Thoracic aorta (tissue), 2 donors: ENCODE results near the gene CACNA2D3. TPM values are rescaled to one million over a fixed set of nuclear protein-coding genes. Genes with fewer than 3 reads are reported as not detected.

ENCODE experiments used
- ATAC-seq: fragments of 150-250 bp; one replicate; pipeline ENCODE4 v1.8.0; 2017; ENCODE audit warnings: low read depth; ENCODE audit not compliant: insufficient number of reproducible peaks, low FRiP score
- DNase-seq: peaks from one replicate; pipeline ENCODE4 v3.0.0-alpha.2; 2020; ENCODE audit warnings: low spot score
- H3K27ac ChIP-seq, 2 donors: fragments of 200-600 bp; sonication (generic); 1 replicate in 1 of 2; 2 replicates in 1 of 2; pipeline ENCODE4 v1.5.1; 2016; ENCODE audit warnings: mild to moderate bottlenecking in 2 of 2, moderate library complexity in 2 of 2
- H3K27me3 ChIP-seq: fragments of 200-600 bp; sonication (generic); replicated peaks from 2 replicates; pipeline ENCODE4 v1.6.0; 2016; ENCODE audit warnings: mild to moderate bottlenecking; ENCODE audit not compliant: insufficient read depth
- H3K36me3 ChIP-seq: fragments of 200-600 bp; sonication (generic); one replicate; pipeline ENCODE4 v1.5.1; 2016
- H3K4me1 ChIP-seq, 2 donors: fragments of 200-600 bp; sonication (generic); 1 replicate in 1 of 2; 2 replicates in 1 of 2; pipeline versions ENCODE4 v1.5.1 to v1.6.0; 2016; ENCODE audit warnings: low read depth in 2 of 2, mild to moderate bottlenecking in 1 of 2; ENCODE audit not compliant: control insufficient read depth in 1 of 2
- H3K4me3 ChIP-seq: fragments of 200-600 bp; sonication (generic); 2 replicates; pipeline ENCODE4 v1.5.1; 2016; ENCODE audit warnings: mild to moderate bottlenecking
- H3K9me3 ChIP-seq: fragments of 200-600 bp; sonication (generic); 2 replicates; pipeline ENCODE4 v1.5.1; 2016
- total RNA-seq, 2 donors: library from RNA; depleted of rRNA; stranded (reverse); fragments of >200 nt; gene quantifications; one replicate each; pipeline versions ENCODE4 v1.1.0 to v1.2.3, GENCODE V29; 2016
- TF ChIP-seq, protein P1 (sequence below): fragments of 200-600 bp; sonication (generic); IDR thresholded peaks from one replicate; pipeline ENCODE4 v1.5.1; 2019; ENCODE audit warnings: antibody characterized with exemption

The CACNA2D3 gene
- total RNA-seq, 2 donors from 2014 or later = 3.2 to 4.0 TPM

DNA sequence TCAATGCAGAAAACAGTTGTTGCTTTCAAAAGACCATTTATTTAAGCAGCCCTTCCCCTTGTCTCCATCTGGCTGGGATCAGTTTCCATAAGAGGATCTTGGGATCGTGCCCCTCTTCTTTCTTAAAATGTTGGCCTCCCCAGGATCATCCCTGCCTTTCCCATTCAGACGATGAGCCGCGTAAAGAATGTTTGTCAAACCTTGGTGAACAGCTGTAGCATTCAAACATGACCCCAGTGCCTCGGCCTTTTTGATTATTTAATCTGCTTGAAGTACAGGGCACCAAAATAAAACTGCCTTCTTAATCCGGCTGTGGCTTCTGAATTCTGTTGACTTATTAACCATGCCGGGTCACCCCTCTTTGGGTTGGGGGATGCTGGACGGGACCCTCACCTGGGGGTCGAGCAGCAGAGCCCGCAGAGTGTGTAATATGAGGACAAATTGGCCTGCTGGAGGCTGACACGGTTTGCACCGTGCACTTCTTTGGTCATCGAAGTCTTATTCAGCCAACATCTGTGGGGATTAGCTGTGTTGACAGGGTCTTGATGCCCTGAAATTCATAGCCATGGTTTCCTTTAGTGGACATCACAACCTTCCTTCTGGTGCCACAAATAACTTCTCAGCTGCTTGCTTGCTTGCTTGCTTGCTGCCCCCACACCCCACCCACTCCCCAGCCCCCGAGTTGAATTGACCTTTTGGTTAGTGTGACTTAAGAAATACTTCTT is 805.9 kb downstream of the CACNA2D3 start, which contains the start of gene LRTM1:
LRTM1 (minus strand) TSS at position 14 of the 725 bp plus-strand sequence. CDS start 148 bp downstream, outside the sequence.
- no peaks in the 10 kb centered on the region for H3K27me3 ChIP-seq
- no peaks in the 10 kb centered on the region for H3K36me3 ChIP-seq
- no peak within 1 kb of the TSS for H3K27ac ChIP-seq
- TF ChIP-seq, protein P1, sequence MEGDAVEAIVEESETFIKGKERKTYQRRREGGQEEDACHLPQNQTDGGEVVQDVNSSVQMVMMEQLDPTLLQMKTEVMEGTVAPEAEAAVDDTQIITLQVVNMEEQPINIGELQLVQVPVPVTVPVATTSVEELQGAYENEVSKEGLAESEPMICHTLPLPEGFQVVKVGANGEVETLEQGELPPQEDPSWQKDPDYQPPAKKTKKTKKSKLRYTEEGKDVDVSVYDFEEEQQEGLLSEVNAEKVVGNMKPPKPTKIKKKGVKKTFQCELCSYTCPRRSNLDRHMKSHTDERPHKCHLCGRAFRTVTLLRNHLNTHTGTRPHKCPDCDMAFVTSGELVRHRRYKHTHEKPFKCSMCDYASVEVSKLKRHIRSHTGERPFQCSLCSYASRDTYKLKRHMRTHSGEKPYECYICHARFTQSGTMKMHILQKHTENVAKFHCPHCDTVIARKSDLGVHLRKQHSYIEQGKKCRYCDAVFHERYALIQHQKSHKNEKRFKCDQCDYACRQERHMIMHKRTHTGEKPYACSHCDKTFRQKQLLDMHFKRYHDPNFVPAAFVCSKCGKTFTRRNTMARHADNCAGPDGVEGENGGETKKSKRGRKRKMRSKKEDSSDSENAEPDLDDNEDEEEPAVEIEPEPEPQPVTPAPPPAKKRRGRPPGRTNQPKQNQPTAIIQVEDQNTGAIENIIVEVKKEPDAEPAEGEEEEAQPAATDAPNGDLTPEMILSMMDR = no peak
- H3K9me3 ChIP-seq = no peaks in the 10 kb centered on the region
- no peak for ATAC-seq
- no peaks in the 10 kb centered on the region for H3K4me1 ChIP-seq
- no peak for DNase-seq
- no peak within 1 kb of the TSS for H3K4me3 ChIP-seq

DNA sequence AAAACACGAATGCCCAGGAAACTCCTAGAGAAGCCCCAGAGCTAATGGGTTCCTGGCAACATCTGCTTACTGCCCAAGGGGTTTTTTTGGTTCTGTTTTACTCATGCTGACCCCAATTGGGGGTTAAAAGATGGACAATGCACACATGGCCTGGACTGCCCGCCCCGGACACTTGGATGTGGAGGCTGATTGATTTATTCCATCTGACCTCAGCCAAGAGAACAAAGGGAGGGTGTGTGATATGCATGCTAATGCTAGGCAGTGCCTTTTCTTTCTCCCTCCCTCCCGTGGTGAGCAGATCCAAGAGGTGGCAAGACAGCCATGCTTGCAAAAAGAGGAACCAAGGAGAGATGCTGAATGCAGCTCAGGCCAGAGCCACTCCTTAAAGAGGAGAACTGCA is 808.8 kb downstream of the CACNA2D3 start:
- Histone ChIP-seq H3K27me3 (no peaks in the 10 kb centered on the region), H3K36me3 (no peaks in the 10 kb centered on the region), H3K9me3 (no peaks in the 10 kb centered on the region), H3K4me1 (no peaks in the 10 kb centered on the region), H3K4me3 (no peak overlapping the region), H3K27ac (no peak overlapping the region)
- ATAC-seq (no peak), DNase-seq (no peak)
- TF ChIP-seq, protein P1 = no peak

DNA sequence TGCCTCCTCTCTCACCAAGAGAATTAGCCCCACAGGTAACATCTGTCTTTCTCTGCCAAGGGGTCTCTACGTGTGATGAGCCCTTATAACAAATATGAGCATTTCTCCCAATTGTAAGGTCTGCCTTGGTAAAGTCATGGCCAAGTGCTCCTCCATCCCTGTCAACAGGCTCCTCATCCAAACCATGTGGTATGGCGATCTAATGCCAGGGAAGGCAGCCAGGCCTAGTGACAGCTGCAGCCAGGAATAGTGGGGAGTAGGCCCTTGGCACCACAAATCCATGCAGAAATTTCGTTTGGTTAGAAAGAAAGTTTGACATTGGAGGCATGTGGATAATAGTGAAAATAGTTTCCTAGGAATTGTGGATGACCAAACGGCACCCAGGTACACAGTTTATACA is 810.3 kb downstream of the CACNA2D3 start:
- H3K27ac ChIP-seq = no peak overlapping the region
- H3K27me3 ChIP-seq = no peaks in the 10 kb centered on the region
- H3K4me3 ChIP-seq = no peak overlapping the region
- H3K36me3 ChIP-seq = no peaks in the 10 kb centered on the region
- H3K9me3 ChIP-seq = no peaks in the 10 kb centered on the region
- ATAC-seq = no peak
- TF ChIP-seq, protein P1 = no peak
- no peaks in the 10 kb centered on the region for H3K4me1 ChIP-seq
- DNase-seq = no peak

DNA sequence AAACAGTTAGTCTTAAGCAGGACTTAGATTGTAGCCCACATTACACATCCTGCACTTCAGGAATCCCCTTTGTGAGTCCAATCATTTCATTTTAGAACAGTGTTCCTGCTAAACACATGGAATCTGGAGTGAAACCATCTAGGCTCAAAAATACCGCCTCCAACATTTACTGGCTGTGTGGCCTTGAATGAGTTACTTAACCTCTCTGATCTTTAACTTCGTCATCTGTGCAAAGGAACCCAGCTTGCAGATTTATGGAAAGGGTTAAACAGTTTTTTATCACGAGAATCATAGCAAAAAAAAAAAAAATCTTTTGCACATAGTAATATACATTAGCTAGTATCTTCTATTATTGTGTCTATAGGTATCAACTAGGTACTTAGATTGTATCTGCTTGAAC is 813.5 kb downstream of the CACNA2D3 start:
- Histone ChIP-seq H3K9me3 (no peaks in the 10 kb centered on the region), H3K27me3 (no peaks in the 10 kb centered on the region), H3K36me3 (no peaks in the 10 kb centered on the region), H3K4me1 (no peaks in the 10 kb centered on the region), H3K27ac (no peak overlapping the region), H3K4me3 (no peak overlapping the region)
- DNase-seq (no peak), ATAC-seq (no peak)
- TF ChIP-seq, protein P1 = no peak

DNA sequence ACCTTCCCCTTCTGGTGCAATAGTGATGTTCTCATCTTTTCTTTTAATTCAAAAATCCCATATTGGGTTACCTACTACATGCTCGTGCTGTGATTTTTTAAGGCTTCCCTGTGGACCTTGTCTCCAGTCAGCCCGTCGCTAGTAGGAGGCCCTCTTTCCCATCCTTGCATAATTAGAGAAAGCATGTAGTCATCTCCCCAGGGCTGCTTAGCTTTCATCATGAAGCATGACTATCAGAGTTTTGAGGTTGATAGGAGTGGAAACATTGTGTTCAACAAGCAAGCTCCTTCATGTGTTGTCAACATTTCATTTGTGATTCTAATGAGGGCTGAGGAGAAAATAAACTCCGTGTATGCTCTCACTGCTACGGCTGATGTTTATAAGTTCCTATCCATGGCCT is 814.2 kb downstream of the CACNA2D3 start:
- H3K27ac ChIP-seq = no peak overlapping the region
- DNase-seq (no peak), ATAC-seq (no peak)
- no peaks in the 10 kb centered on the region for H3K27me3 ChIP-seq
- H3K36me3 ChIP-seq = no peaks in the 10 kb centered on the region
- no peak overlapping the region for H3K4me3 ChIP-seq
- no peaks in the 10 kb centered on the region for H3K4me1 ChIP-seq
- TF ChIP-seq, protein P1 = no peak
- H3K9me3 ChIP-seq = no peaks in the 10 kb centered on the region
